MM.1S (cell line): ENCODE results near the gene SUGP1.

ENCODE experiments used
- CTCF ChIP-seq: fragments of 300-600 bp; sonication (generic); IDR thresholded peaks from 2 replicates; pipeline ENCODE4 v1.5.1; 2016; ENCODE audit warnings: antibody characterized with exemption, low read length, mixed read lengths
- EZH2 ChIP-seq: fragments of 300-600 bp; sonication (generic); optimal IDR thresholded peaks from 2 replicates; pipeline ENCODE3; 2017; ENCODE audit warnings: low read depth, mild to moderate bottlenecking, antibody characterized with exemption, low read length, mixed read lengths

- no peak for TF ChIP-seq CTCF
- no peak for TF ChIP-seq EZH2
Observed at GRCh38 chr19:19285686-19286085, 34.6 kb downstream of the SUGP1 start.
